HG02623 (cell line): ENCODE measurements around the gene ACYP2.
A peak's percentile ranks its signal among the peaks of the same experiment; 100 is the strongest.

Experiments
- ATAC-seq: cut with Tn5 transposase; IDR thresholded peaks from one replicate; pipeline ENCODE4 v1.9.1; 2021; ENCODE audit warnings: moderate library complexity; ENCODE audit not compliant: unreplicated experiment

Gene ACYP2

DNA sequence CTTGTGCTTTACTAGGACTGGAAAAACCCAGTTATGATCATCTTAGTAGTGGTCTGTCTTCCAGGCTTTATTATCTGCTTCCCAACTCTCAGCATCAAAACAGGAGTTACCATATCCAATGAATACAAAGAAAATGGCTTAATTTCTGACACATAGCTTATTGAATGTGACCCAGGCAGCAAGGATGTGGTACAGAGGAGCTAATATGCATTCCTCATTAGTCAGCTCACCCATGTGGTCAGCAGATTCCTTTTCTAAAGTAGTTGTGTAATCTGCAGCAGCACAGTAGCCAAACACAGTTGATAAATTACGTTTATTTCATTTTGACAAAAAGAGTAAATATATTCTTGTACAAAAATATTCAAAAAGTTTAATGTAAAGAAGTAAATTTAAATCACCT is 97.0 kb downstream of the ACYP2 start:
- ATAC-seq = no peak

DNA sequence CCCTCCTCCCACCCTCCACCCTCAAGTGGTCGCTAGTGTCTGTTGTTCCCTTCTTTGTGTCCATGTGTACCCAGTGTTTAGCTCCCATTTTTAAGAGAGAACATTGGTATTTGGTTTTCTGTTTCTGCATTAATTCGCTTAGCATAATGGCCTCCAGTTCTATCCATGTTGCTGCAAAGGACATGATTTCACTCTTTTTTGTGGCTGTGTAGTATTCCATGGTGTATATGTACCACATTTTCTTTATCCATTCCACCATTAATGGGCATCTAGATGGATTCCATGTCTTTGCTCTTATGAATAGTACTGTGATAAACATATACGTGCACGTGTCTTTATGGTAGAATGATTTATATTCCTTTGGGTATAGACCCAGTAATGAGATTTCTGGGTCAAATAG is 97.7 kb downstream of the ACYP2 start:
- ATAC-seq = no peak

DNA sequence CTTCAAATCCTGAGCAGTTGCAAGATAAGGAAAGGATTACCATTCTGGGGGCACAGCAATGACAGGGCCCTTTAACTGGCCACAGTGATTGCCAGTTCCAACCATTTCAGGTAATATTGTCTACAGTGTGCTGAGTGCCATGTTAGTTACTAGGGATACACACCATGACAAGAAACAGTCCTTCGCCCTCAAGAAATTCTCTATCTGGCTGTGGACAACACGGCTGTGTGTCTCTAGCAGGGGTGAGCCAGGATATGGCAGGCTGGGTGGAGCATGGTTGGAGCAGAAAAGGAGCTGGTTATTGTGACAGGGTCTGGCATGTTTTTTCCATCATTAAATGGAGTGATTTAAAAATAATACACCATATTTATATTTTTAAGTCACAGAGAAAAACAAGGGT is 109.6 kb downstream of the ACYP2 start:
- ATAC-seq = no peak

DNA sequence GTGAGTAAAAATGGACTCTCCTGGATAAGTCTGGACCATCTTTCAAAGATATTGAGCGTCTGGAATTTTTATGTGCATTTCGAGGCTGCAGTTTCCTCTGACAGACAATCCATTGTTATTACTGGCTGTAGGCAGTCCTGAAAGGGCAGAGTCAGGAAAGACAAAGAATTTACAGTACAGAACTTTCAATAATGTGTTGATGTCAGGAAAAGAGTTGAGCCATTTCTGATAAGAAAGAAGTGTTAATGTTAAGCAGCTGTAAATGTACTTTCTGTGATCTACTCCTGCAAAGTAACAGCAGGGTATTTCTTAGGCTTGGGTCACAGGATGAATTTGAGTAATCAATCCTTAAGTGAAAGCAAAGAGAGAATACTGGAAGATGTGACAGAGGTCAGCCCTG is 110.8 kb downstream of the ACYP2 start:
- no peak for ATAC-seq

DNA sequence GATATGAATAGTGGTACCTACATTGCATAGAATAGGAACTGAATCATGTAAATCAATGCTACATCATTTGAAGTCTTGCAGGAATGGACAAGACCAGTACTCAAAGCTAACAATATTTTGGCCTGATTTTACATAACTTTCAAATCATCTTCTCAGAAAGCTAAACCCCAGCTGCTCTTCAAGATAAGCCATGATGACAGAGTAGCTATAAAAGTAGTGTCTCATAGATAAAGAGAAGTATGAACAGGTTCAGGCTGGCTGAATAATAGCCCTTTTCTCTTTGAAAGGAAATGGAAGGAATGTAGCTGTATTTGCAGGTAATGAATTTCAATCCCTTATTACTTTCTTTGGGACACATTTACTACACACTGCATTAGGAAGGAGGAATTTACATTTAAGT is 112.4 kb downstream of the ACYP2 start:
- no peak for ATAC-seq

DNA sequence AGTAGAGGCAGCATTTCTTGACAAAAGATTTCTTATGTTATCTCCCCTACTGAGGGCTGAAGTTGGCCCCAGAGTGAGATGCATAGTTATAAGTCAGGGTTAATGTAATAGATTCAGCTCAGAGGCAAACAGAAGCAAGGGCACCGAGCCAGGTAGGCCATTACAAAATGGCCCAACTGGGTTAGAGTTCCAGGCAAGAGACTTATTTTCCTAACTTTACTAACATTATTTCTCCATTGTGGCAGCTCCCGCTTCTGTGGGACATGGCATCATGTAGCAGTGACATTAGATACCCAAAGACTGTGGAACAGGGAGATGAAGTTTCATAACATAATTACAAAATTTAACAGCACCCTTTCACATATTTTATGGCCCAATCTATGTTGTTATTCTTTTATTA is 113.5 kb downstream of the ACYP2 start:
- no peak for ATAC-seq

DNA sequence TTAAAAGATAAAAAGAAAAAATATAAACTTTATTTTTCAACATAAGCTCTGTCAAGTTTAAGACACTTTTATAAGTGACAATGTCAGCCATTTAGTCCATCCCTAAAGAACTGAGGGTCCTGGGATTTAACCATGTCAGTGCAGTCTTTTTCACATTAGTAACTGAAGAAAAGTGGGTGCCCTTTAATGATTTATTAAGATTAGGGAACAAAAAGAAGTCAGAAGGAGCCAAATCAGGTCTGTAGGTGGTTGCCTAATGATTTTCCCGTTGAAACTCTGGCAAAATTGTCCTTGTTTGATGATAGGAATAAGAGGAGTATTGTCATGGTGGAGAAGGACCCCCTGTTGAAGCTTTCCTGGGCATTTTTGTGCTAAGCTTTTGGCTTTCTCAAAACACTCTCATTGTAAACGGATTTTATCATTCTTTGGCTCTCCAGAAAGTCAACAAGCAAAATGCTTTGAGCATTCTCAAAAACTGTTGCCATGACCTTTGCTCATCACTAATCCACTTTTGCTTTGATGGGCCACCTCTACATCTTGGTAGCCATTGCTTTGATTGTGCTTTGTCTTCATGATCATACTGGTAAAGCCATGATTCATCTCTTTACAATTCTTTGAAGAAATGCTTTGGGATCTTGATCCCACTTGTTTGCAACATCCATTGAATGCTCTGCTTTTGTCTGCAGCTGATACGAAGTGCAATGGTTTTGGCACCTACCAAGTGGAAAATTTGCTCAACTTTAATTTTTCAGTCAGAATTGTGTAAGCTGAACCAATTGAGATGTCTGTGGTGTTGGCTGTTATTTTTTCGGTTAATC is 118.6 kb downstream of the ACYP2 start:
- ATAC-seq = no peak

DNA sequence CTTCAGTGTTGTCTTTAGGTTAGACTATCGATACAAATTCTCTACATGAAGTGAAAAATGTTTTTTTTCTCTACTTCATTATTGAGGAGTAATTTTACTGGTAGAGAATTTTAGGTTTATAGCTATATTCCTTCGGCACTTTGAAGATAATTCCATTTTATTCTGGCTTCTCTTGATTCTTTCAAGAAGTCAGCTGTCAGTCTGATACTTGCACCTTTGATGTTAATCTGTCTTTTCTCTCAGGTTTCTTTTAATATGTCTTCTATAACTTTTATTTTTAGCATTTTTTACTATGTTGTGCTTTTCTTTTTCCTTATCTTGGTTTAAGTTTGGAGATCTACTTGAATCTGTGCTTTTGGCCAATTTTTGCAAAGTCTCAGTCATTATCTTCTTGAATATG is 122.0 kb downstream of the ACYP2 start:
- ATAC-seq = no peak

DNA sequence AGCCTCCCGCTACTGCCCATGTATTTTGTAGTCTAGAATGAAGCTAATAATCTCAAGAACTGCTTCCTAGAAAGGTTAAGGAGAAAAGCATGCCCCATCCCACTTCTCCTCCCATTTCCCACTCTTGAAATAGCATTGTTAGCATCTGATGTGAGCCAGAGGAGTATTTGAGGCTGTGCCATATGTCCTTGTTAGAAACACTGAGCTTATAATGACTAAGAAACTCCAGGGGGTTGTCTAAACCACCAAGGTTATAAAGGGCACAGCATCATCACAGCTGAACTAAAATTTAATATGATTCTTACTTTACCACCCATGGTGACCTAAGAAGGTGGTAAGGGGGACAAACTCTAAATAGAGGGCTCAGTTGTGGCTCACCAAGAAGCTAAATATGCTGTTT is 124.0 kb downstream of the ACYP2 start:
- no peak for ATAC-seq

DNA sequence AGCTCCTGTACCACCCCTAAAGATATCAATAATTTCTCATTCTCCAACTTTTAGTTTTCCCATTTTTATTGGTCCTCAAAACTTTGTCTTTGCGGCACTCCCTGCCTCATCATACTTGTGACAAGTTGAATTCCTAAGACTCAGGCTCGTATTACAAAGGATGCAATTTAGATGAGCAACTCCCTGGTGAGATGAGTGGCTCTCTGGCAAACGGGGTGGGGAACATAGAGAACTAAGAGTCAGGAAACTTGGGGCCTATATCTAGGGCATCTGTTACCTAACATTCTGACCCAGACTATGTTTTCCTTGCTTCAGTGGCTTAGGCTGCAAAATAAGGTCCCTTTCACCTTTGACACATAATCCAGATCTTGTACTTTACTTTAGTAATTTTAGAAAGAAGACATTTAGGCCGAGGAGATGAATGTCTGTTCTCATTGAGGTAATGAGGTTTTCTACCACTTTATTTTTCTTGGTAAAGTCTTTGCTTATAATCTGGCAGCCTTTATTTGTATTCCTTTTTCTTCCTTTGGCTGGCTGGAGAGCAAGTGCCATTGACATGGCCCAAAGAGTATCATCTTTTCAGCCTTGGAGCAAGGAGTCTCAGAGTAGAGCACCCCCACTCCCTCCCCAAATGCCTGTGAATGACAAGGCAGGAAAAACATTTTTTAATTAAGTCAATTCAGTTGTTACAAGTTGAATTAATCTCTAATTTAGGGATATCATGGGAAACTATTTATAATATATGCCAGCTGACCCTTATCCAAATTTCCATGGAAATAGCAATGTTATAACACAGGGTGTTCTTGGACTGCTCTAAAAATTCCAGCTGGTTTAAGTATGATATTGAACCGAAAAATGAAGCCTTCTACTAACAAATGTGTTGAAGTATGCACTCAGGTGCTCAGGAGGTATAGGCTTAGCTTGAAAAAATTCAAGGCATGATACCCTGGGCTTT is 125.4 kb downstream of the ACYP2 start:
- ATAC-seq = no peak

DNA sequence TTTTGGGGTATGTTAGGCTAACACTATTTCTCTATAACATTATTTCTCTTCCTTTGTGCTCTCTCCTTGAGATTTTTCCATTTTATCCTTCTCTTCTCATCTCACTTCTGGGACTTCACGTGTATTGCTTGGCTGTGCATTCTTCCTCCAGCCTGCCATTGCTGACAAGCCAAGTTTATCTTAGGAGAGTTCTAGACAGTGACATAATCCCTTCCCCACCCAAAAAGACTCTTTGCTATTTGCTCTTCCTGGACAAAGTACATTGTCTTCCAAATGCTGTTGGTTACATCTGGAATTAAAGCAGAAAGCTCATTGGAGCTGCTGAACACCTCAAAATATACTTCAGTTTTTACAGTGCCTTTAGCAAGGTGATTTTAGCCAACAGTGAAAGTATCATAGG is 131.7 kb downstream of the ACYP2 start:
- no peak for ATAC-seq

DNA sequence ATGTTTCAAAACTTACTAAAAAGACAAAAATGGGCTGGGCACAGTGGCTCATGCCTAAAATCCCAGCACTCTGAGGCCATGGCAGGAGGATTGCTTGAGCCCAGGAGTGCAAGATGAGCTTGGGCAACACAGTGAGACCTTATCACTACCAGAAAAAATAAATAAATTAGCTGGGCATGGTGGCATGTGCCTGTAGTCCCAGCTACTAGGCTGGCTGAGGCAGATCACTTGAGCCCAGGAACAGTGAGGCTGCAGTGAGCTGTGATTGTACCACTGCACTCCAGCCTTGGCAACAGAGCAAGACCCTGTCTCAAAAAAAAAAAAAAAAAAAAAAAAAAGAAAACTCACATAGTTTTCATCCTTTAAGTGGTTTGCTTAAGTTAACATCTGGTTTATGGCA is 134.2 kb downstream of the ACYP2 start:
- no peak for ATAC-seq

DNA sequence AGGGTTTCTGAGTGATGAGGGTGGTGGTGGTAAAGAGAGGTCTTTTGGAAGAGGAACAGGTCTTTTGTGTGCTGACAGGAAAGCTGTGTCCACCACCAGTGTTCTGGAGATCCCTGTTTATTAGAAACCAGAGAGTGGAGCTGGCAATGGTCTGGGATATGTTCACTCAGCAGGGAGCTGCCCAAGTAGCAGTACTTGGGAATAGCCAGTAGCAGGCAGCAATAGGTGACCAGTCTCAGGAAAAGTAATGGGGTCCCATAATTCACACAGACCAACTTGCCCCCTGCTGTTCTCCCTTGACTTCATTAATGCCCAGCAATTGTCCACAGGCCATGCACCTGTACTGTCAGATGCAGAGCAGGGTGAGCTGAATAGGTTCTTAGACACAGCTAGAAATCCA is 138.8 kb downstream of the ACYP2 start:
- no peak for ATAC-seq

DNA sequence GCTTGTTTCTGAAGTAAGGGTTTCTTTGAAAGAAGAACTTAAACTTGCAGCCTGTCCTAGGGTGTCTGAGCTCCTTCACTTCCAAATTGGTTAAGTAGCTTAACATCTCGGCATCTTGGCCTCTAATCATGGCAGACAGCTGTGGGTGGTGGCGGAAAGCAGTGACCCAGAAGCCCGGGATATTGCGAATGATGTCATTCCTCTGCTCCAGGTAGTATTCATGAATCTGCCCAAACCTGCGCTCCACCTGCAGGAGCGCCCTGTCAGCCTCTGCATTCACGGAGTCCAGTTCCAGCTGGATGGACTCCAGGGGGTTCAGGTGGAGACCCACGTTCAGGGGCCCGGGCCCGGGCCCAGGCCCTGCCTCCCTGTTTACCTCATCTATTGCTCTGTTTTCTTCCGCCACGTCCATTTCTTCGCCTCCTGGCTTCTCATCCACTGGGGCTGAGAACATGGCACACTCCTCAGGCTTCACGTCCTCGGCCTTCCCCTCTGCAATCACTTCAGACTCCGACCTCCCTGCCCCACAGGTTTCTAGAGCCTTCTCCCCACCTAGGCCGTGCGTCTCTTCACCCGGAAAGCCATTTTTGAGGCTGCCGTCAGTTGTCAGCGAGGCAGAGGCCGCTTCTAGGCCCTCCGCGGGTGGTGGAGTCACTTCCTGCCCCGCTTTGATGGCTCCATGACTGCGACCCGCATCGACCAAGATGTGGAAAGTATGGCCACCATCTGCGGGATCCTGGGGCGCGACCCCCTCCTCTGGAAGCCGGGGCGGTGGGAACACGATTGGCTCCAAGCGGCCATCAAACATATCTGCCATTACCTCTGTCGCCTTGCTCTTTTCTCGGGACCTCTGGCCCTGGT is 140.0 kb downstream of the ACYP2 start:
- no peak for ATAC-seq

DNA sequence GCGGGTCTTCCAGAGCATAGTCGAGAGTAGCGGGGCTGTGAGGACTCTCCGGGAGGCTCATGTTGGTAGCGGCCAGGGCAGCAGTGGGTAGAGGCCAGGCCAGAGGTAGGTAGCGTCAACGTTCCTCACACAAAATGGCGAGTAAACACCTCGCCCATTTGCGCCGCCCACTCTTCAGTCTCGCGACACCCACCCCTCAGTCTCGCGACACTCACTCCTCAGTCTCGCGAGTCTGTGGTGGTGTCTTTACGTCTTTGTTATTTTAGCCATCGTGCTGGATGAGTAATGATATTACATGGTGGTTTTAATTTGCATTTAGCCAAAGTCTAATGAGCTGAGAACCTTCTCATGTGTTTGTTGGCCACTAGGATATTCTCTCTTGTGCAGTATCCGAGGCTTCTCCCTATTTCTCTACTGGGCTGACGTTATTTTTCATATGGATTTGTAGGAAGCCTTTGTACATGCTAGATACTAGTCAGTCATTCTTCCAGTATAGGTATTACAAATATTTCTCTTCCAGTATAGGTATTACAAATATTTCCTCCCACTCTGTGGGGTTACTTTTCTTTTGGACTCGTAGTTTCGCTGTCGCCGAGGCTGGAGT is 140.8 kb downstream of the ACYP2 start, which contains the start of gene TSPYL6:
TSS of gene TSPYL6 (minus strand) at position 139 of the 604 bp plus-strand sequence. CDS start at position 61, 78 bp downstream.
- ATAC-seq = no peak

DNA sequence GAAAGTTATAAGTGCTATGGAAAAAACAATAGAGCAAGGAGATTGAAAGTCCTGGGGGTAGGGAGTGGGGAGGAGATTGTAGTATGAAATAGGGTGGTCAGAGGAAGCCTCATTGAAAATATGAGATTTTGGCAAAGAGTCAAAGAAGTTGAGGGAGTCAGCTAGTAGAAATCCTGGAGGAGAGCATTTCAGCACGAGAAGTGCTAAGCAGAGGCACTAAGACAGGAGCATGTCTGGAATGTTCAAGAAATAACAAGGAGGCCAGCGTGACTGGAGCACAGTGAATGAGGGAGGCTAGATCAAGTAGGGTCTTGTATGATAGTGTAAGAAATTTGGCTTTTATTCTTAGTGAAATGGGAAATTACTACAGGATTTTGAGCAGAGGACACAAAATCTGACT is 142.8 kb downstream of the ACYP2 start:
- ATAC-seq = no peak

DNA sequence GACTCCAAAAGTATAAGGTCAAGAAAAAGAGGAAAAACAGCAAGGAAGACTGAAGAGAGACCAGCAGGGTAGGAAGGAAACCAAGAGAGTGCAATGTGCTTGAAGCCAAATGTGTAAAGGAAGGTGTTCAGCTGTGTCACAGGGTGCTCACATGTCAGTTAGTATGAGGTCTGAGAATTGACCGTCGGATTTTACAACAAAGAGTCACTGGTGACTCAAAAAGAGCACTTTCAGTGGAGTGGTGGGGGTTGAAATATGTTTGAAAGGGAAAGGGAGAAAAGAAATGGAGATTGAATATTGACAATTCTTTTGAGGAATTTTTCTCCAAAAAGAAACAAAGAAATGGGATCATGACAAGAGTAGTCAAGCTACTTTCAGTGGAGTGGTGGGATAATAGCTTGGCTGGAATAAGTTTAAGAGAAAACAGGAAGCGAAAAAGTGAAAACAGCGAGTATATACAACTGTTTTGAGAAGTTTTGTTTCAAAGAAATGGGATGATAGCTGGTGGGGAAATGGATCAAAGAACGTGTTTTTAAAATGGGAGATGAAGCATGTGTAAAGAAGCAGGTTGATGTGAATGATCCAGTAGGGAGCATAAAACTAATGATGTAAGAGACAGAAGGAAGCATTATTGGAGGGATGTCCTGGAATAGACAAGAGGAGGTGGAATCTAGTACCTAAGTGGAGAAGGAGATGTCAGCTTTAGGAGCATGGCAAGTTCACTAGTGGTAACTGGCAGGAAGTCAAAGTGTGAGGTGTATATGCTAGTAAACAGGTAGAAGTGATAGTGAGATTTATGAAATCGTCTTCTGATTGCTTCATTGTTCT is 144.2 kb downstream of the ACYP2 start:
- ATAC-seq = peak; percentile 74

DNA sequence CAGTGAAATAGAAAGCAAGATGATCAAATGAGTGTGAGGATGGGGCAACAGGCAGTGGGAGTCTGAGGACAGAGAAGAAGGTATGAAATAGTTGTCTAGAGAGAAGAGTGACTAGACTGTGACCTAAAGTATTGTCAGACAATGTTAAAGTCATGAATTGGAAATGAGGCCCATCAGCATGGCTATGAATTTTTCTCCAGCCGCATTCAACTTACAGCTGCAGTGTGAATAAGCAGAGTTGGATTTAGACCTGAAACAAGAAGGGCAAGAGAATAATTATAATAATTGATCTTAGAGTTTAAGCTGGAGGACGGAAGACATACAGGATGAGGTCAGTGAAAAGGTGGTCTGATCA is 144.8 kb downstream of the ACYP2 start:
- ATAC-seq = no peak

DNA sequence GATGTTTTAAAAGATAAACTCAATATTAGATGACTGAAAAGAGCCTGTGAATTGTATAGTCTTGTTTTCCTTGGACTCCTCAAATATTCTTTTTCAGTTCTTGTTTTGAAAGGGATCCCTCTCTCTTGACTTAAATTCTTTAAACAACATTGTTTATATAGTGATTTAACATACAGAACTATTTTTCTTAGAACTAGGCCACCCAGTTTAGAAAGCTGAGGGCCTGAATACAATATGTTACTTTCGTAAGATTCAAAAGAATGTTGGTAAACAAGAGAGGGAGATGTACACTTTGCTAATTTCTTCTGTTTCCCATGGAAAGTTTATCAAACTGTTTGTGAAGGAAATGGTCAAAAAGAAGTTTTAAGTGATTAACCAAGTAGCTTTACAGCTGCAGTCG is 146.1 kb downstream of the ACYP2 start:
- ATAC-seq = no peak
